HG02938 (cell line): ENCODE data around the gene IRF2.
"Not testable (repeated sequence)": the region's sequence is repeated elsewhere in the genome, so short reads cannot be mapped to it uniquely, and the experiment has no call there.

ENCODE experiments used
- ATAC-seq: cut with Tn5 transposase; IDR thresholded peaks from one replicate; pipeline ENCODE4 v1.9.1; 2021; ENCODE audit warnings: mild to moderate bottlenecking, moderate library complexity; ENCODE audit not compliant: unreplicated experiment

The IRF2 gene

DNA sequence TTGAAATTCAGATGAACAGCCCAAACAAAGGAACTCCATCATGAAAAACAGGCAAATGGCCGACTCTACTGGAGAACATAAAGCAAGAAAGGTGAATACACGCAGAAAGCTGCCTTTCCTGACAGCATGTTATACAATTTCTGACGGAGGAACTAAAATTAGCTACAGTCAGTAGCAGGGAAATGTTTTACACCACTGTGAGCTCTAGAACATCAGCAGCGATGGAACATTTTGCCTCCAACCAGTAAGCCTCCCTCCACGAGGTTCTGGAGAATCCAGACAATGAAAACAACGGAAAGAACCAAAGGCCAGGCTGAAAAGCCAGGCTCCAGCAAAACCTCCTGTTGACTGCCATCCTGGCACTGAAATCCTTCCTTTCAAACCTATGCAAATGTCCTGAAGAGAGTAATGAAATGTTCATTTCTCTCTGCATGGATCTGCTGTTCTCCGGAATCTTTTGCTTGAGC lies 78.9 kb downstream of the IRF2 start:
- ATAC-seq = peak; percentile 20

DNA sequence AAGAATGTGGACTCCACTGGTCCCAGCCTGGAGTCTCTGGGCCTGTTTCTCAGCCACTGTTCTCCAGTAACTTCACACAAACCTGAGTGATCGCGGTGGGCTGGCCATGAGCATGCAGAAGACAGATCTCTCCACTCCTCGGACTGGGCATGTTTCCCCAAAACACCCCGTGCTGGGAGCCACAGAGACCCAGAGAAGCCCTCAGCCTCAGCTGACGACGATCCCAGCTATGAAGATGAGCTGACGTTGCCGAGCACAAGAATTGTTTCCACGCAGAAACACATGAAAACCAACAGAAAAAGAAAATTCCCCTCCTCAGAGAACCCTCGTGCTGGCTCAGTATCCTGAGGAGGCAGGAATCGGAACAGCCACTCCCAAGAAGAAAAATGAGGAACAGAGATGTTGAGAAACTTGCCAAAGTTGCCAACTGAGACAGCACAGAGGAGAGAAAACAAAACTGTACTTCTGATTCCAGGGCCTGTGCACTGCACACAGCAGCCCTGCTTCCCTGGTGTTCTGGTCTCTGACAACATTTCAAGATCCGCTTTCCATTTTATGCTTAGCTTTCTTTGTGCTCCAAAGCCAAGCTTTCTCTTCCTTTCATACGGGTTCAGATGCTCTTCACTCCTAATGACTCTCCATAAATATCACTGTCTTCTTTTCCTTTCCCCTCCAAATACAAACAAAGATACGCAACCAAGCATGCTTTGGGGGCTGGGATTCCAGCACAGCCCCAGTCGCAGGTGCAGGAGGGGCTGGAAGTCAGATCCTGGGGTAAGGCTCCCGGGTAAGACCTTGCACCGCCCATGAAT lies 81.4 kb downstream of the IRF2 start:
- ATAC-seq = no peak

GRCh38 chr4:184392316-184392715 lies 82.0 kb downstream of the IRF2 start:
- ATAC-seq = no peak

DNA sequence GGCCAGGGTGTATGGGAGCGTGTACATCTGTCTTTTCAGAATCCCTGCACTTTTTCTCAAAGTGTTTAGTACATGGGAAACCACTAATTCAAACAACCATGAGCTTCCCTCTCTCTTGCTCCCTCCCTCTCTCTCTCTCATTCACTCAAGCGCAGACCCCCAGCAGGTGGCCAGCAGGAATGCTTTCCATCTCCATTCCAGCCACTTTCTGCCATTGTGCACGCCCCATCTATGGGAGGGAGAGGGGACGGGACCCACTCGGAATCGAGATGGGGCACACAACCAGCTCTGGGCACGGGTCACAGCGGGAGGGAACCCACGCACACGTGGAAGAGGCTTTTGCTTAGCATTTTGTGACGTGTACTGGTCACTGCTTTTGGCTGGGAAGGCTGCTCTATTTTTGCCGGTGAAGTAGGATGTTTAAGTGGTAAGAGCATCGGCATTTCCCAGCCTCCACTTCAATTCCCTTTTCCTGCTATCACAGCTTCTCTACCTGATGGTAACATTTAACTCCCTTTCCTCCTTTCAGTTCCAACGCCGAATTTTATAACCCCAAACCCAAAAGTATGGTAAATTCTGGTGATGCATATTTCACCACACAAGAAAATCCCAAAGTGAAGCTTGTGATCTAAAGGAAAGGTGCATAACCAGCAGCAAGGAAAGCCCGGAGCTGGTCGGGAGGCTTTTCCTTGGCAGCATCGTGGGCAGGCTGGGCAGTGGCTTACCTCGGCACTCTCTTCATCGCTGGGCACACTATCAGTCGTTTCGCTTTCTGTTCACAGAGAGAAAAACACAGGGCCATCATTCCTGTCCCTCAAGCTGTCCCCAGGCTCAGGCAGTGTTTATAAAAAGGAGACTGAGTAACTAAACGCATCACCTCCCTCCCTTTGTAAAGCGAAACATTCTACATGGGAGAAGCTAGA lies 84.1 kb downstream of the IRF2 start:
- no peak for ATAC-seq

DNA sequence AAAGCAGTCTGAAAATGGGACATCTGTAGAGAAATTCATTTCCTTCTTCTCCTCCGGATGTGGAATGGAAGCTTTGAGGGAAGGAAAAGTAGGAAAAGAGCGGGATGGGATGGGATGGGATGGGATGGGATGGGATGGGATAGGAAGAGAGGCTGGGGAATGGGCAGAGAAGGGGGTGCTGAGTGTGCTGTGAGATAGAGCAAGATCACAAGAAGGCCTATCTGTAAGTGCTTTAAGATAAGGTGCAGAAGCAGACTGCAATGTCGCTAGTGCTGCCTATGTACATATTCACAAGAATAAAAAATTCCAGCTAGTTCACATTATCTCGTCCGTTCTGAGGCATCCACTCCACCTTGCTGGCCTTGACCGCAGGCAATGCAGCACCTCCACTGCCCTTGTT lies 86.2 kb downstream of the IRF2 start:
- ATAC-seq = no peak

DNA sequence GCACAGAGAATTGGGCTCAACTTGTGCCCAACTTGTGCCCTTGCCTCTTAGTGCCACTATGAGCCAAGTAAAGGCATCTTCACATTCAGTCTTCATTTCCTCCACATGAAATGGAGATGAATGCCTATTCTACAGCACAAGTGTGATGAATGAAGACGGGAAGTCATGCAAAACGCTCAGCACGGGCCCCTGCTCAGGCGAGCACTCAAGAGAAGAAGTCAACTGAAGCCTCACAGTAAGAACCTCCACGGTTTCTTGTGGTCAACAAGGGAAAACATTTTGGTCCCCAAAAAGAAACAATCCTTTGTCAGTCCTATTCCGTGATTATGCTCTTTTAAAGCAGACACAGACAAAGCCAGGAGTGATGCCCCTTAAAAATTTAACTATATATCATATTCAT lies 87.0 kb downstream of the IRF2 start:
- no peak for ATAC-seq

DNA sequence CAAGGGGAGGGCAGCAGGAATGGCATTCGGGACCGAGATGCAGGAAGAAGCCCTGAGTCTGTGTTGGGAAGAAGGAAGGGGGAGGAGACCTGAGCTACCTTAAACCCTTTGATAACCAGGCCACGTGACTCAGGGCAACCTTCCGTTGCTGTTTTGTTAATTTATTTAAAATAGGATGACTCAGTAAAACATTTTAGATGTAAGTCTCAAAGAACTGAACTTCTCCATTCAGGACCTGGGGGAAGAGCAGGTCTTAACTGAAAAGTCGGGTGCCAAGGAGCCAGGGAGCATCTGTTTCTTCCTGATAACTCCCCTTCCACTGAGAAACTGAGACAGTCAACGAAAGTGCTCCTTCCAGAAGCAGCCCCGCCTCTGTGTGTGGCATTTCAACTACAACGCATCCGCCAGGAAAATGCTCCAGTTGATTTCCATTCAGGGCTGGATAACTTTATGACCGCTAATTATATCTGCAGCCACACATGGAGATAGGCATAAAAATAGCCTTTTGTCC lies 88.0 kb downstream of the IRF2 start:
- ATAC-seq = no peak

- no peak for ATAC-seq
These were observed 88.6 kb downstream of the IRF2 start for GRCh38 chr4:184385705-184386141.

GRCh38 chr4:184384810-184385557 lies 89.4 kb downstream of the IRF2 start:
- peak; percentile 23 for ATAC-seq

GRCh38 chr4:184384056-184384809 lies 90.1 kb downstream of the IRF2 start:
- peak; percentile 77 for ATAC-seq

GRCh38 chr4:184383497-184384055 lies 90.8 kb downstream of the IRF2 start:
- ATAC-seq = no peak

DNA sequence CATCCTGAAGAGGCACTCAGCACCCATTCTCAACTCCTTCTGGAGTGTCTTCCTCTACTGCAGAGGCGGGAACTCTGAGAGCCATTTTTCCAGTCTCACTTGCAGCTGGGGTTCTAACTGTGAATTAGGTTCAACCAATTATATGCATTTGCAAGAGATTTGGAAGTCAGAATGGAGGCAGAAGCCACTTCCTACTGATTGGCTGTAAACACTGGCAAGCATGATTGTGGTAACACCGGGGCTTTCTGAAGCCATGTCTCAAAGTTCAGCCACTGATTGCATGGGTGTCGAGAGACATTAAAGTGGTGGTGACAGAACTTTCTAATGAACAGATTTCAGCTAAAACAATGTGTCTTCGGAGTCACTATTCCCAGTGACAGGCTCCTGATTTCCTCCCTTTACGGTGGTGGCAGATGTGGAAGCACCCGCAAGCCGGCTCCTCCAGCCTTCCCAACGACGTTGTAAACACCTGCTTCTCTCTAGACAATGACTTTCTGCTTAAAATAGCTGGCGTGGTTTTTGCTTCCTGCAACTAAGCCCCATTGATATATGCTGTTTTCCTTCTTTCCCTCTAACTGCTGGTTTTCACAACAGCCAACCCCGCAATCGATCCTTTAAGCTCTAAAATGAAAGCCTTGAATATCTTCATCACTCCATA lies 92.0 kb downstream of the IRF2 start:
- ATAC-seq = peak; percentile 37

DNA sequence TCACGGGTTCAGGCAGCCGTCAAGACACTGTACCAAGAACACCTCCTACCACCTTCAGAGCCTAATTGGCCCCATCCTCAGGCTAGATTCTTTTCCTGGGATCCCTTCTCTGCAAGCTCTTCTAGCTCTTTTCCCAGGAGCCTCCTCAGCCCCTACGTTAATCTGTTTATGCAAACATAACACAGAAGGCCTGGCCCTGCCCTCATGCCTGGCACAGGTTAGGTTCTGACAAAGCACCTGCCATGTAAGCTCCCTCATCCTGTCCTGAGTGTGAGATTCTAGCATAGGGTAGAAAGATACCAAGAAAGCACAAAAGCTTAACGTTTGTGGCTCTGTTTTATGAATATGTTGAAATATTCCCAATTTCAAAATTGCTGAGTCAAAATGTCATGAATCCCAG lies 93.6 kb downstream of the IRF2 start:
- ATAC-seq = no peak

GRCh38 chr4:184380214-184380613 lies 94.1 kb downstream of the IRF2 start:
- not testable (repeated sequence) for ATAC-seq

DNA sequence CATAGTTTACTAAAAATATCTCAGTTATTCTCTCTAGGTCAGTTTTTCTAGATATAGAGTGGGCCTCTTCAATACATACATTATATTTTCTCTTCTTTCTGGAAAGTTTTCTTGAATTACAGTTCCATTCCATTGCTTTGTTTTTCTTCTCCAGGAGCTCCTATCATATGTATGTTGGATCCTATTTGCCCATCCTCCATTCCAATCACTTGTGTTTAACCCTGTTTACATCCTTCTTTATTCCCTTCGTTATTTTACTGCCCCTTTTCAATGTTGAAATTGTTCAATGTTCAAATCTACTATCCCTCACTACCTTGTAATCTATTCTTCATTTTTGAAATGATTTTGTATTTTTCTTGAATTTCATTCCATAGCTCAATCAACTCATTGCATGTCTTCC lies 97.4 kb downstream of the IRF2 start:
- ATAC-seq = no peak

DNA sequence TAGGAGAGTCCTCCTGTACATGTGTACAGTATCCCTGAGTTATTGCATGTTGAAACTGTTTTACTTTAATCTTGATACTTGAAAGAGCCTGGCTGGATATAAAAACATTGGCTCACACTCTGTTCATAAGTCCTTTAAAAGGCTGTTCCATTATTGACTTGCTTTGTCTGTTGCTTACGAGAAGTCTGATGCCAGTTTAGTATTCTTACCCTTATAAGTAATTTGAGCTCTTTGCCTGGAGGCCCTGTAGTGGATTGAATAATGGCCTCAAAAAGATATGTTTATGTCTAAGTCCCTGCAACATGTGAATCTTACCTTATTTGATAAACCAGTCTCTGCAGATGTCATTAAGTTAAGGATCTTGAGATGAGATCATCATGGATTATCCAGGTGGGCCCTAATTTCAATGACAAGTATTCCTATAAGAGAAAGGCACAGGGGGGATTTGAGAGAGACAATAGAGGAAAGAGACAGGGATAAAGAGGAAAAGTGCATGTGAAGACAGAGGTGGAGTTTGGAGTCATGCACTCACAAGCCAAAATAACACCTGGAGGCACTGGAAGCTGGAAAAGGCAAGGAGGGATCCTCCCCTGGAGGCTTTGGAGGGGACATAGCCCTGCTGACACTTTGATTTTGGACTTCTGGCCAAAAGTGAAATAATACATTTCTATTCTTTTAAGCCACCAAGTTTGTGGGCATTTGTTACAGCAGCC lies 98.1 kb downstream of the IRF2 start:
- no peak for ATAC-seq

DNA sequence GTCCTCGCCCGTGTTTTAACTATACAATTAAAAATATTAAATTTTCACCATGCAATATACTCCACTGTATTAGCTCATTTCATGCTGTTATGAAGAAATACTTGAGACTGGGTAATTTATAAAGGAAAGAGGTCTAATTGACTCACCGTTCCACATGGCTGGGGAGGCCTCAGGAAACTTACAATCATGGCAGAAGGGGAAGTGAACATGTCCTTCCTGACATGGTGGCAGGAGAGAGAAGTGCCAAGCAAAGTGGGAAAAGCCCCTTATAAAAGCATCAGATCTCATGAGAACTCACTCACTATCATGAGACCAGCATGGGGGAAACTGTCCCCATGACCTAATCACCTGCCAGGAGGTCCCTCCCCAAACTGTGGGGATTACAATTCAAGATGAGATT lies 98.7 kb downstream of the IRF2 start:
- ATAC-seq = not testable (repeated sequence)

GRCh38 chr4:184375027-184375426 lies 99.3 kb downstream of the IRF2 start:
- peak; percentile 63 for ATAC-seq
